ENCODE data around the gene DHRS12.

DHRS12 gene

GRCh38 chr13:51803422-51804294, at the start of gene DHRS12:
Gene DHRS12, minus strand, starts transcription at chr13:51804163. Its CDS starts 4,504 bp downstream, at chr13:51799659.
- DNase-seq = peak; percentile 78 to 82

- peak; percentile 18 to 21 for DNase-seq
Measured at GRCh38 chr13:51849145-51850101, 45.5 kb upstream of the DHRS12 start.

- DNase-seq = no peak
Measured at GRCh38 chr13:51848674-51849073, 44.7 kb upstream of the DHRS12 start.

- no peak for DNase-seq
Measured at GRCh38 chr13:51846756-51847155, 42.8 kb upstream of the DHRS12 start.

- no peak for DNase-seq
Measured at GRCh38 chr13:51845574-51846318, 41.8 kb upstream of the DHRS12 start.

- DNase-seq = peak; percentile 47 to 51
Measured at GRCh38 chr13:51844862-51845573, 41.1 kb upstream of the DHRS12 start, which contains the start of gene TMEM272. Gene TMEM272, minus strand, starts transcription at chr13:51845177. Its CDS starts 6,647 bp downstream, at chr13:51838530.

- DNase-seq = no peak
Measured at GRCh38 chr13:51843529-51843928, 39.6 kb upstream of the DHRS12 start.

GRCh38 chr13:51841732-51842131, 37.8 kb upstream of the DHRS12 start:
- no peak for DNase-seq

GRCh38 chr13:51840917-51841316, 37.0 kb upstream of the DHRS12 start:
- DNase-seq = no peak

- DNase-seq = no peak
Measured at GRCh38 chr13:51839711-51840540, 36.0 kb upstream of the DHRS12 start.

GRCh38 chr13:51838240-51838846, 34.4 kb upstream of the DHRS12 start:
- no peak for DNase-seq

- DNase-seq = no peak
Measured at GRCh38 chr13:51837016-51837415, 33.1 kb upstream of the DHRS12 start.

- no peak for DNase-seq
Measured at GRCh38 chr13:51834581-51835171, 30.7 kb upstream of the DHRS12 start.

- no peak for DNase-seq
Measured at GRCh38 chr13:51833980-51834379, 30.0 kb upstream of the DHRS12 start.

- DNase-seq = peak; percentile 43 to 58
Measured at GRCh38 chr13:51832471-51833152, 28.6 kb upstream of the DHRS12 start.

GRCh38 chr13:51831519-51831918, 27.6 kb upstream of the DHRS12 start:
- DNase-seq = no peak

- no peak for DNase-seq
Measured at GRCh38 chr13:51829568-51829899, 25.6 kb upstream of the DHRS12 start.

- no peak for DNase-seq
Measured at GRCh38 chr13:51828730-51829567, 25.0 kb upstream of the DHRS12 start.

GRCh38 chr13:51827254-51827653, 23.3 kb upstream of the DHRS12 start:
- DNase-seq = no peak
